Measurements from ENCODE around the gene TMEM30A.

DNA sequence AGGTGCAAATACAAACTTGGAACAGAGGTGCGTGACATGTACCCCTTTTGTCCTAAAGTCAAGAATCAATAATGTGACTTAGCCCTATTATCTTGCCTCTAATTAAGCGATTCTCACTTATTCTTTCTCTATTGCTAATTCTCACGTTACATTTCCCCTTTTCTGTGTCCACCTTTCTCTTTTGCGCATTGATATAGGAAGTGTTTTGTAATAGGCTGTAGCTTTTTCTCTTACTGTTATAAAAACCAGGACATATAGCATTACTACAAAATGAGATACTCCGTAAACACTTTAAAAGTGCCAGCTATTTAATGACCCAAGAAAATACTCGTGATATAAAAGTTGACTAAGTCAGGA is 669 bp upstream of the TMEM30A start:
- TF ChIP-seq, protein P1, sequence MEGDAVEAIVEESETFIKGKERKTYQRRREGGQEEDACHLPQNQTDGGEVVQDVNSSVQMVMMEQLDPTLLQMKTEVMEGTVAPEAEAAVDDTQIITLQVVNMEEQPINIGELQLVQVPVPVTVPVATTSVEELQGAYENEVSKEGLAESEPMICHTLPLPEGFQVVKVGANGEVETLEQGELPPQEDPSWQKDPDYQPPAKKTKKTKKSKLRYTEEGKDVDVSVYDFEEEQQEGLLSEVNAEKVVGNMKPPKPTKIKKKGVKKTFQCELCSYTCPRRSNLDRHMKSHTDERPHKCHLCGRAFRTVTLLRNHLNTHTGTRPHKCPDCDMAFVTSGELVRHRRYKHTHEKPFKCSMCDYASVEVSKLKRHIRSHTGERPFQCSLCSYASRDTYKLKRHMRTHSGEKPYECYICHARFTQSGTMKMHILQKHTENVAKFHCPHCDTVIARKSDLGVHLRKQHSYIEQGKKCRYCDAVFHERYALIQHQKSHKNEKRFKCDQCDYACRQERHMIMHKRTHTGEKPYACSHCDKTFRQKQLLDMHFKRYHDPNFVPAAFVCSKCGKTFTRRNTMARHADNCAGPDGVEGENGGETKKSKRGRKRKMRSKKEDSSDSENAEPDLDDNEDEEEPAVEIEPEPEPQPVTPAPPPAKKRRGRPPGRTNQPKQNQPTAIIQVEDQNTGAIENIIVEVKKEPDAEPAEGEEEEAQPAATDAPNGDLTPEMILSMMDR (IDR thresholded peaks at IDR 0.05) = no peak
- TF ChIP-seq POLR2A (IDR thresholded peaks at IDR 0.05) (no peak), POLR2AphosphoS5 (IDR thresholded peaks at IDR 0.05) (no peak)
